ENCODE measurements around the gene KCNC1.

DNA sequence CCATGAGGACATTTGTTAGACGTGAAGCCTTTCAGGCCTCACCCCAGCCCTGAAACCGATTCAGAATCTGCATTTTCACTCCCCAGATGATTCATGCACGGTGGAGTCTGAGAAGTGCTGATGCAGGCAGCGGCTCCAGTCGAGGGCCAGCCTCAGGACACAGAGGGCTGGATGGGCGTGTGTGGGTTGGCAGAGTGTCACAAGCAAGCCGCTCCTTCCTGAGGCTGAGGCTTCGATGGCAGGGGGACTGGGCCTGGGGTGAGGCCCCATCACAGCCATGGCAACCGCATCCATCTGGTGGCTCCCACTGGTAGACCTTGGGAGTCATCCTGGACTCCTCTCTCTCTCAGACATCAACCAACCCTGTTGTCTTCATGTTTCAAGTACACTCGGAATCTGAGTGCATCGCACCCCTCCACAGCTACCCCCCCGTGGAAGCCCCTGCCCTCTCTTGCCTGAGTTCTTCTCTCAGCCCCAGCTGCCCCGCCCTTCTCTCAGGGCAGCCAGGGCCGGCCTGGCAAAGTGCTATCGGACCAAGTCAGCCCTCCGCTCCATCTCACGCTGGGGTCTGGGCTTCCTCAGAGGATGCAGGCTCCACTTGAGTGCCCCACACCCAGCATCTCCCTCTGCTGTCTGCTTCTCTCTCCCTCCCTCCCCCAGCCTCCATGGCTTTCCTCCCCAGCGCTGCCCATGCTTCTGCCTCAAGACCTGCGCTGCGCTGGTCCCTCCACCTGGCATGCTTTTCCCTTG is 10.6 kb downstream of the KCNC1 start:
- TF ChIP-seq EP300 (IDR thresholded peaks at IDR 0.05; ENCODE audit: low read length) (no peak), ZFPM2 (CRISPR knock-in tag; IDR thresholded peaks at IDR 0.05) (no peak)

All from K562 (cell line).